HL-60 (cell line): ENCODE results near the gene RCBTB2.

Source experiments
- DNase-seq, 2 experiments: peaks; one replicate each; pipeline ENCODE4 v3.0.0-alpha.2; 2010 to 2020; ENCODE audit warnings: low read depth in 1 of 2, low spot score in 1 of 2
- H3K27ac ChIP-seq: fragments of 250-450 bp; sonication (Bioruptor Pico); replicated peaks from 2 replicates; pipeline ENCODE4 v1.5.1; 2020; ENCODE audit warnings: mild to moderate bottlenecking, moderate library complexity
- H3K27me3 ChIP-seq: fragments of 250-450 bp; sonication (Bioruptor Pico); 2 replicates; pipeline ENCODE4 v1.5.1; 2021; ENCODE audit warnings: mild to moderate bottlenecking, moderate library complexity; ENCODE audit not compliant: insufficient read depth, poor library complexity, severe bottlenecking
- H3K4me3 ChIP-seq: replicated peaks from 2 replicates; pipeline ENCODE4 v1.5.1; 2011; ENCODE audit warnings: mild to moderate bottlenecking, control low read depth, low read length; ENCODE audit not compliant: insufficient read depth
- CTCF ChIP-seq: IDR thresholded peaks from one replicate; pipeline ENCODE4 v1.5.1; 2011; ENCODE audit warnings: low read length, control low read depth, inconsistent platforms; ENCODE audit not compliant: insufficient read depth
- GABPA ChIP-seq: IDR thresholded peaks from 2 replicates; pipeline ENCODE4 v1.6.1; 2012; ENCODE audit warnings: low read depth
- POLR2AphosphoS5 ChIP-seq: IDR thresholded peaks from 2 replicates; pipeline ENCODE4 v1.6.1; 2012; ENCODE audit warnings: low read depth
- REST ChIP-seq: IDR thresholded peaks from 2 replicates; pipeline ENCODE4 v1.6.1; 2012; ENCODE audit warnings: low read depth; ENCODE audit not compliant: insufficient replicate concordance
- SPI1 ChIP-seq: IDR thresholded peaks from 2 replicates; pipeline ENCODE4 v1.6.1; 2012; ENCODE audit warnings: low read depth, mild to moderate bottlenecking, borderline replicate concordance

Gene RCBTB2

GRCh38 chr13:48528720-48529119, 4.2 kb downstream of the RCBTB2 start:
- DNase-seq: no peak
- H3K4me3 ChIP-seq: no peak overlapping the region
- H3K27ac ChIP-seq: no peak overlapping the region
- TF ChIP-seq SPI1 (no peak), POLR2AphosphoS5 (no peak), REST (no peak), CTCF (no peak), GABPA (no peak)
- no peaks in the 10 kb centered on the region for H3K27me3 ChIP-seq

GRCh38 chr13:48527955-48528354, 4.9 kb downstream of the RCBTB2 start:
- Histone ChIP-seq H3K27me3 (no peaks in the 10 kb centered on the region), H3K4me3 (no peak overlapping the region), H3K27ac (no peak overlapping the region)
- TF ChIP-seq POLR2AphosphoS5: no peak
- TF ChIP-seq CTCF: no peak
- no peak for DNase-seq

- no peak for DNase-seq
- H3K27ac ChIP-seq: no peak overlapping the region
These were observed 6.6 kb downstream of the RCBTB2 start for GRCh38 chr13:48526286-48526685.

GRCh38 chr13:48518083-48518482, 14.8 kb downstream of the RCBTB2 start:
- Histone ChIP-seq H3K27ac (no peak overlapping the region), H3K27me3 (no peaks in the 10 kb centered on the region), H3K4me3 (no peak overlapping the region)
- TF ChIP-seq GABPA: no peak
- no peak for TF ChIP-seq SPI1
- TF ChIP-seq CTCF: no peak
- no peak for TF ChIP-seq POLR2AphosphoS5
- no peak for TF ChIP-seq REST
- no peak for DNase-seq

More at GRCh38 chr13:48526286-48526685, 6.6 kb downstream of the RCBTB2 start:
- H3K4me3 ChIP-seq: no peak overlapping the region
- no peak for TF ChIP-seq POLR2AphosphoS5
- H3K27me3 ChIP-seq: no peaks in the 10 kb centered on the region
